GM12878 (cell line): ENCODE measurements around the gene NIPA2. TPM values are rescaled to one million over a fixed set of nuclear protein-coding genes. Genes with fewer than 3 reads are reported as not detected.

Experiments used
- ATAC-seq: fragments of 200-7000 bp; cut with Tn5 transposase; 3 replicates; pipeline ENCODE4 v1.9.1; 2020; ENCODE audit warnings: mild to moderate bottlenecking, moderate library complexity
- BruUV-seq: library from RNA; stranded (reverse); fragments of 400-500 nt; replicated peaks from 2 replicates; lab custom pipeline; 2021; lab: Mats Ljungman, UMichigan
- CTCF ChIA-PET: fragments of 300-600 bp; sonication (Branson Sonifier 250); formaldehyde crosslinking; extraction: SDS; loops from one replicate; lab custom pipeline; 2021; ENCODE audit warnings: inconsistent platforms; lab: Yijun Ruan, JAX
- POLR2A ChIA-PET: fragments of 350-600 bp; formaldehyde crosslinking; extraction: SDS; loops from one replicate; lab custom pipeline; 2021; ENCODE audit warnings: inconsistent platforms; lab: Charles Lee
- RAD21 ChIA-PET: fragments of 300-600 bp; sonication (Branson Sonifier 250); formaldehyde crosslinking; loops from one replicate; lab custom pipeline; 2023; ENCODE audit warnings: antibody characterized with exemption; ENCODE audit not compliant: unreplicated experiment; lab: Charles Lee
- SMC1A ChIA-PET: fragments of 300-600 bp; sonication (Branson Sonifier 250); formaldehyde crosslinking; loops from one replicate; lab custom pipeline; 2023; ENCODE audit not compliant: unreplicated experiment, uncharacterized antibody; lab: Charles Lee
- DNase-seq: peaks from one replicate; pipeline ENCODE4 v3.0.0-alpha.2; 2011; ENCODE audit warnings: low read depth, low spot score
- FAIRE-seq: peaks from 3 replicates; lab custom pipeline; 2011; peaks lifted over from hg19 to GRCh38; lab: Jason Lieb, UNC
- H2AFZ ChIP-seq: 2 replicates; pipeline ENCODE4 v1.6.0; 2011; ENCODE audit warnings: low read depth, low read length, control low read depth; ENCODE audit not compliant: control insufficient read depth
- H3K27ac ChIP-seq: 2 replicates; pipeline ENCODE4 v1.5.1; 2011; ENCODE audit warnings: control low read depth; ENCODE audit not compliant: control insufficient read depth, insufficient read depth
- H3K27me3 ChIP-seq, 2 experiments: replicated peaks in 1 of 2; 2 replicates each; pipeline versions ENCODE4 v1.6.0 to v1.6.1; 2011; ENCODE audit warnings: low read length in 1 of 2; ENCODE audit not compliant: control insufficient read depth in 2 of 2, insufficient read depth in 2 of 2
- H3K36me3 ChIP-seq, 2 experiments: 2 replicates each; pipeline ENCODE4 v1.5.1; 2011; ENCODE audit warnings: low read length in 1 of 2; ENCODE audit not compliant: control insufficient read depth in 2 of 2, insufficient read depth in 2 of 2
- H3K4me1 ChIP-seq: 2 replicates; pipeline ENCODE4 v1.6.1; 2011; ENCODE audit warnings: mild to moderate bottlenecking, low read length, moderate library complexity, mixed read lengths; ENCODE audit not compliant: control insufficient read depth, insufficient read depth
- H3K4me2 ChIP-seq: 2 replicates; pipeline ENCODE4 v1.6.0; 2011; ENCODE audit warnings: control low read depth; ENCODE audit not compliant: control insufficient read depth, insufficient read depth
- H3K4me3 ChIP-seq: fragments of 200-600 bp; sonication (generic); 2 replicates; pipeline ENCODE4 v1.5.1; 2016
- H3K79me2 ChIP-seq: 2 replicates; pipeline ENCODE4 v1.6.0; 2011; ENCODE audit warnings: low read length; ENCODE audit not compliant: control insufficient read depth, insufficient read depth
- H3K9ac ChIP-seq: 2 replicates; pipeline ENCODE4 v1.8.0; 2011; ENCODE audit warnings: low read length, control low read depth, mixed read lengths; ENCODE audit not compliant: control insufficient read depth, insufficient read depth
- H3K9me3 ChIP-seq: replicated peaks from 3 replicates; pipeline ENCODE4 v1.5.1; 2011; ENCODE audit warnings: mild to moderate bottlenecking, low read length; ENCODE audit not compliant: control insufficient read depth, insufficient read depth
- H4K20me1 ChIP-seq: 2 replicates; pipeline ENCODE4 v1.6.0; 2011; ENCODE audit not compliant: control insufficient read depth, insufficient read depth
- ATF7 ChIP-seq: fragments of 450-650 bp; IDR thresholded peaks from 2 replicates; pipeline ENCODE4 v1.6.1; 2016; ENCODE audit warnings: low read depth, mild to moderate bottlenecking
- BACH1 ChIP-seq: fragments of 450-650 bp; IDR thresholded peaks from 2 replicates; pipeline ENCODE4 v1.6.1; 2017; ENCODE audit warnings: mild to moderate bottlenecking, borderline replicate concordance
- BHLHE40 ChIP-seq, 2 experiments: fragments of 450-650 bp in 1 of 2; IDR thresholded peaks; 2 replicates each; pipeline ENCODE4 v1.6.1; 2011 to 2017; ENCODE audit warnings: low read depth in 2 of 2, borderline replicate concordance in 1 of 2, improper control_type of control experiment in 1 of 2, low read length in 1 of 2, mild to moderate bottlenecking in 1 of 2
- BMI1 ChIP-seq: fragments of 450-650 bp; IDR thresholded peaks from 2 replicates; pipeline ENCODE4 v1.6.1; 2016; ENCODE audit warnings: mild to moderate bottlenecking, moderate library complexity, borderline replicate concordance
- CBX5 ChIP-seq: sonication (generic); IDR thresholded peaks from 2 replicates; pipeline ENCODE4 v1.6.1; 2016; ENCODE audit warnings: low read depth, moderate library complexity, mild to moderate bottlenecking, inconsistent platforms
- IKZF2 ChIP-seq, 2 experiments: fragments of 450-650 bp; IDR thresholded peaks; 2 replicates each; pipeline ENCODE4 v1.6.1; 2017; ENCODE audit warnings: mild to moderate bottlenecking in 2 of 2, moderate library complexity in 2 of 2
- KAT2A ChIP-seq: conservative IDR thresholded peaks from 2 replicates; pipeline ENCODE4 v1.6.1; 2011; ENCODE audit warnings: low read depth, low read length; ENCODE audit not compliant: control insufficient read depth
- MTA3 ChIP-seq: IDR thresholded peaks from 2 replicates; pipeline ENCODE4 v1.6.1; 2012; ENCODE audit warnings: low read length, inconsistent platforms, borderline replicate concordance
- MYB ChIP-seq: fragments of 150-350 bp; IDR thresholded peaks from 2 replicates; pipeline ENCODE4 v1.6.1; 2014; ENCODE audit warnings: mild to moderate bottlenecking, low read depth, low read length, borderline replicate concordance
- RCOR1 ChIP-seq: conservative IDR thresholded peaks from 2 replicates; pipeline ENCODE4 v1.6.1; 2012; ENCODE audit warnings: low read depth, low read length, improper control_type of control experiment
- RFX5 ChIP-seq: IDR thresholded peaks from 2 replicates; pipeline ENCODE4 v1.6.1; 2011; ENCODE audit warnings: low read depth, low read length, improper control_type of control experiment
- RUNX3 ChIP-seq: IDR thresholded peaks from 2 replicates; pipeline ENCODE4 v1.6.1; 2012; ENCODE audit warnings: low read length, inconsistent platforms
- SMAD5 ChIP-seq: IDR thresholded peaks from 2 replicates; pipeline ENCODE4 v1.6.1; 2016; ENCODE audit warnings: antibody characterized with exemption, low read depth
- SUZ12 ChIP-seq: fragments of 200-600 bp; sonication (generic); IDR thresholded peaks from one replicate; pipeline ENCODE4 v1.6.1; 2018; ENCODE audit warnings: antibody characterized with exemption, mild to moderate bottlenecking; ENCODE audit not compliant: unreplicated experiment
- ZNF24 ChIP-seq: fragments of 450-650 bp; IDR thresholded peaks from 2 replicates; pipeline ENCODE4 v1.6.1; 2017; ENCODE audit warnings: antibody characterized with exemption, mild to moderate bottlenecking
- ZNF622 ChIP-seq: fragments of 450-650 bp; IDR thresholded peaks from 2 replicates; pipeline ENCODE4 v1.6.1; 2017; ENCODE audit warnings: mild to moderate bottlenecking, inconsistent platforms
- WGBS: methylation state at CpG from one replicate; pipeline ENCODE4 v1.1.6; 2016; ENCODE audit warnings: low lambda C conversion rate; ENCODE audit not compliant: insufficient replicate concordance, insufficient coverage; ENCODE audit errors: missing lambda C conversion rate; 5-methylcytosine and 5-hydroxymethylcytosine counted together
- in situ Hi-C: fragments of 300-500 bp; cut with MboI; formaldehyde crosslinking; loops from 9 replicates; pipeline ENCODE4 v1.14.3; 2018; ENCODE audit warnings: mixed read lengths
- intact Hi-C: fragments of 100-400 bp; cut with micrococcal nuclease; formaldehyde crosslinking; loops from one replicate; pipeline ENCODE4 v1.14.2; 2022; ENCODE audit not compliant: unreplicated experiment
- polyA plus RNA-seq, 11 experiments: library from polyadenylated mRNA; depleted of rRNA in 4 of 11; unstranded in 6 of 11; stranded (reverse) in 5 of 11; fragments of >200 nt; fragmentation: Nextera tagmentation in 4 of 11; fragmentation: Illumina TruSeq in 1 of 11; extraction: Ambion mirVana in 4 of 11; extraction: Trizol in 1 of 11; gene quantifications; 1 replicate in 1 of 11; 2 replicates in 10 of 11; pipeline versions ENCODE4 v1.2.1 to v1.2.3, GENCODE V29; 2011 to 2016; ENCODE audit warnings: inconsistent platforms in 2 of 11, missing spikeins in 2 of 11, low read depth in 1 of 11
- total RNA-seq, 4 experiments: library from RNA; depleted of rRNA in 3 of 4; stranded (reverse); fragments of >200 nt in 3 of 4; fragmentation: Illumina TruSeq in 1 of 4; extraction: Trizol in 1 of 4; gene quantifications; 2 replicates each; pipeline versions ENCODE4 v1.2.1 to v1.2.3, GENCODE V29; 2013 to 2021
- TF ChIP-seq, protein P1 (sequence below): fragments of 450-650 bp; IDR thresholded peaks from 2 replicates; pipeline ENCODE4 v1.6.1; 2017; ENCODE audit warnings: antibody characterized with exemption, mild to moderate bottlenecking, moderate library complexity
- TF ChIP-seq, protein P2 (sequence below): IDR thresholded peaks from 2 replicates; pipeline ENCODE4 v1.6.1; 2012; ENCODE audit warnings: low read depth, low read length, improper control_type of control experiment

NIPA2 gene
- total and polyA plus RNA-seq, 10 of the 15 experiments (the other 5 are each of a cell fraction or from before 2014, with no cell fraction given), result 24.4 to 159 (median 96.5) TPM

DNA sequence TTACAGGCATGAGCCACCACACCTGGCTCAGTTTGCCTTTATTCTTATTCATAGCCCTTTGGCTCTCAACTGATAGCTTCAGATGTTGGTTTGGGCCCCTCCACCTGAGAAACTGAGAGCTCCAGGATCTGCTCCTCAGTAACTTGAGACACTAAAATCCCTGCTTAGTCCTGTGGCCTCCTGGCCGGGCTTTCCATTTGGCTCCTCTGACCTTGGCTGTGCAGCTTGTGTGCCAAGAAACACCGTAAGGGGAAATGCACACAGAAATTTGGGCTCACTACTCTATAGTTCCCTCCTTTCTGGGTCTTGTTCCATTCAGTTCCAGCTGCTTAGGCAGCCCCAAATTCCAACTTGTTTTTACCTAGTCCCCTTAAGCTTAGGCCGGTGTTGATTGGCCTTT is 24.9 kb downstream of the NIPA2 start (continued):
- TF ChIP-seq, protein P1, sequence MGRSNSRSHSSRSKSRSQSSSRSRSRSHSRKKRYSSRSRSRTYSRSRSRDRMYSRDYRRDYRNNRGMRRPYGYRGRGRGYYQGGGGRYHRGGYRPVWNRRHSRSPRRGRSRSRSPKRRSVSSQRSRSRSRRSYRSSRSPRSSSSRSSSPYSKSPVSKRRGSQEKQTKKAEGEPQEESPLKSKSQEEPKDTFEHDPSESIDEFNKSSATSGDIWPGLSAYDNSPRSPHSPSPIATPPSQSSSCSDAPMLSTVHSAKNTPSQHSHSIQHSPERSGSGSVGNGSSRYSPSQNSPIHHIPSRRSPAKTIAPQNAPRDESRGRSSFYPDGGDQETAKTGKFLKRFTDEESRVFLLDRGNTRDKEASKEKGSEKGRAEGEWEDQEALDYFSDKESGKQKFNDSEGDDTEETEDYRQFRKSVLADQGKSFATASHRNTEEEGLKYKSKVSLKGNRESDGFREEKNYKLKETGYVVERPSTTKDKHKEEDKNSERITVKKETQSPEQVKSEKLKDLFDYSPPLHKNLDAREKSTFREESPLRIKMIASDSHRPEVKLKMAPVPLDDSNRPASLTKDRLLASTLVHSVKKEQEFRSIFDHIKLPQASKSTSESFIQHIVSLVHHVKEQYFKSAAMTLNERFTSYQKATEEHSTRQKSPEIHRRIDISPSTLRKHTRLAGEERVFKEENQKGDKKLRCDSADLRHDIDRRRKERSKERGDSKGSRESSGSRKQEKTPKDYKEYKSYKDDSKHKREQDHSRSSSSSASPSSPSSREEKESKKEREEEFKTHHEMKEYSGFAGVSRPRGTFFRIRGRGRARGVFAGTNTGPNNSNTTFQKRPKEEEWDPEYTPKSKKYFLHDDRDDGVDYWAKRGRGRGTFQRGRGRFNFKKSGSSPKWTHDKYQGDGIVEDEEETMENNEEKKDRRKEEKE, result no peak
- TF ChIP-seq, all 136 proteins: peak for 0

DNA sequence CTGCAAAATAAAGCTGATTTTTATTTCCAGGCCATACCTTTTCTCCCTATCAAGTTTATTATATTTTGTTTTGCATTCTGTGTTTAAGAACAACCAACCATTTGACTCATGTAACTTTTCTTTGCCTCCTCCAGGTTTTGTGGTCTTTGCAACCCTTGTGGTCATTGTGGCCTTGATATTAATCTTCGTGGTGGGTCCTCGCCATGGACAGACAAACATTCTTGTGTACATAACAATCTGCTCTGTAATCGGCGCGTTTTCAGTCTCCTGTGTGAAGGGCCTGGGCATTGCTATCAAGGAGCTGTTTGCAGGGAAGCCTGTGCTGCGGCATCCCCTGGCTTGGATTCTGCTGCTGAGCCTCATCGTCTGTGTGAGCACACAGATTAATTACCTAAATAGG is 27.6 kb downstream of the NIPA2 start:
- intact Hi-C loops, result no loop called here
- TF ChIP-seq ZNF622 (no peak), MTA3 (no peak), RUNX3 (no peak), CBX5 (no peak), MYB (no peak), SMAD5 (no peak), ATF7 (no peak), IKZF2 (IDR thresholded peaks at IDR 0.05) (no peak), BHLHE40 (IDR thresholded peaks at IDR 0.05; ENCODE audit: borderline replicate concordance in 1 of 2, low read depth in 2 of 2, low read length in 1 of 2) (no peak), RCOR1 (no peak), BMI1 (no peak), SUZ12 (no peak), ZNF24 (no peak), BACH1 (no peak), RFX5 (no peak), KAT2A (no peak)
- TF ChIP-seq, protein P2, sequence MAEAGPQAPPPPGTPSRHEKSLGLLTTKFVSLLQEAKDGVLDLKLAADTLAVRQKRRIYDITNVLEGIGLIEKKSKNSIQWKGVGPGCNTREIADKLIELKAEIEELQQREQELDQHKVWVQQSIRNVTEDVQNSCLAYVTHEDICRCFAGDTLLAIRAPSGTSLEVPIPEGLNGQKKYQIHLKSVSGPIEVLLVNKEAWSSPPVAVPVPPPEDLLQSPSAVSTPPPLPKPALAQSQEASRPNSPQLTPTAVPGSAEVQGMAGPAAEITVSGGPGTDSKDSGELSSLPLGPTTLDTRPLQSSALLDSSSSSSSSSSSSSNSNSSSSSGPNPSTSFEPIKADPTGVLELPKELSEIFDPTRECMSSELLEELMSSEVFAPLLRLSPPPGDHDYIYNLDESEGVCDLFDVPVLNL, result no peak

More for the DNA sequence above, 27.6 kb downstream of the NIPA2 start:
- SMC1A ChIA-PET, result interaction anchor here (0.6 kb wide), 1 partner anchor 11 kb away, joined by 3 read pairs; no protein-coding TSS in a partner anchor
- CTCF ChIA-PET, result interaction anchor here (0.6 to 1.3 kb wide), 3 partner anchors 9 to 39 kb away, joined by 3 to 4 read pairs (median 3); no protein-coding TSS in a partner anchor
- no peaks in the 10 kb centered on the region for H3K4me1 ChIP-seq
- H3K79me2 ChIP-seq, result no peaks in the 10 kb centered on the region; the same call in 1 of the 2 replicates
- H3K4me3 ChIP-seq, result no peak overlapping the region
- BruUV-seq, result no TSS peak
- no peak overlapping the region for H3K4me2 ChIP-seq
- no peaks in the 10 kb centered on the region for H3K9me3 ChIP-seq
- peaks cover 20 to 71% of the 10 kb centered on the region in 2 experiments for H3K36me3 ChIP-seq
- no peak overlapping the region for H3K9ac ChIP-seq
- FAIRE-seq, result no peak
- no peaks in the 10 kb centered on the region for H3K27me3 ChIP-seq
- no peak for ATAC-seq
- 91% methylated on average over 7 of the region's 7 CpGs for WGBS
- H4K20me1 ChIP-seq, result no peaks in the 10 kb centered on the region; the same call in 1 of the 2 replicates
- POLR2A ChIA-PET, result interaction anchor here (1.0 kb wide), 1 partner anchor 10 kb away, joined by 5 read pairs; no protein-coding TSS in a partner anchor
- H3K27ac ChIP-seq, result no peak overlapping the region
- in situ Hi-C loops, result no loop called here
- no peak for DNase-seq
- RAD21 ChIA-PET, result no interaction called here
- no peak overlapping the region for H2AFZ ChIP-seq
